HepG2 (cell line): ENCODE results near the gene FUT3. TPM values are rescaled to one million over a fixed set of nuclear protein-coding genes. Genes with fewer than 3 reads are reported as not detected.

Experiments
- ATAC-seq: fragments of 200-7000 bp; cut with Tn5 transposase; 3 replicates; pipeline ENCODE4 v1.9.1; 2020; ENCODE audit warnings: mild to moderate bottlenecking, moderate library complexity
- BruUV-seq: library from RNA; stranded (reverse); fragments of 400-500 nt; replicated peaks from 2 replicates; lab custom pipeline; 2021; lab: Mats Ljungman, UMichigan
- CTCF ChIA-PET: fragments of 300-600 bp; formaldehyde crosslinking; extraction: SDS; loops from one replicate; lab custom pipeline; 2021; ENCODE audit warnings: low total read pairs, inconsistent platforms, low intra/inter-chr PET ratio; lab: Yijun Ruan, JAX
- POLR2A ChIA-PET: fragments of 350-600 bp; sonication (Branson Sonifier 250); formaldehyde crosslinking; loops from one replicate; lab custom pipeline; 2020; ENCODE audit warnings: antibody characterized with exemption, inconsistent platforms; lab: Yijun Ruan, JAX
- DNase-seq: peaks from one replicate; pipeline ENCODE4 v3.0.0-alpha.2; 2015; ENCODE audit warnings: low spot score
- FAIRE-seq: peaks from 3 replicates; lab custom pipeline; 2011; peaks lifted over from hg19 to GRCh38; lab: Jason Lieb, UNC
- H2AFZ ChIP-seq: one replicate; pipeline ENCODE4 v1.6.1; 2011; ENCODE audit warnings: low read length, inconsistent platforms
- H3K27ac ChIP-seq: fragments of 300-600 bp; 3 replicates; pipeline ENCODE4 v1.8.0; 2011; ENCODE audit warnings: mixed run types, mild to moderate bottlenecking, mixed read lengths, low read length, inconsistent platforms; ENCODE audit not compliant: insufficient read depth; ENCODE audit errors: extremely low read length
- H3K27me3 ChIP-seq, 2 experiments: fragments of 200-600 bp in 1 of 2; 2 replicates in 1 of 2; 3 replicates in 1 of 2; pipeline versions ENCODE4 v1.6.0 to v1.8.0; 2011; ENCODE audit warnings: low read length in 2 of 2, mild to moderate bottlenecking in 2 of 2, moderate library complexity in 2 of 2, inconsistent platforms in 1 of 2; ENCODE audit not compliant: insufficient read depth in 2 of 2, control insufficient read depth in 1 of 2
- H3K36me3 ChIP-seq, 2 experiments: fragments of 200-600 bp in 1 of 2; replicated peaks in 1 of 2; 2 replicates in 1 of 2; 3 replicates in 1 of 2; pipeline versions ENCODE4 v1.5.1 to v1.8.0; 2011; ENCODE audit warnings: low read length in 2 of 2, inconsistent platforms in 1 of 2; ENCODE audit not compliant: insufficient read depth in 2 of 2, control insufficient read depth in 1 of 2
- H3K4me1 ChIP-seq: 2 replicates; pipeline ENCODE4 v1.5.1; 2012; ENCODE audit warnings: low read length, inconsistent platforms; ENCODE audit not compliant: insufficient read depth
- H3K4me2 ChIP-seq: 2 replicates; pipeline ENCODE4 v1.6.0; 2011; ENCODE audit warnings: low read depth, low read length, inconsistent platforms
- H3K4me3 ChIP-seq, 3 experiments: fragments of 200-600 bp in 1 of 3; sonication (generic), shearing (Covaris generic) in 1 of 3; replicated peaks in 1 of 3; 2 replicates each; pipeline ENCODE4 v1.5.1; 2011 to 2016; ENCODE audit warnings: low read length in 3 of 3, inconsistent platforms in 2 of 3, low read depth in 2 of 3, mild to moderate bottlenecking in 2 of 3, control low read depth in 1 of 3, mixed read lengths in 1 of 3; ENCODE audit not compliant: insufficient read depth in 1 of 3
- H3K79me2 ChIP-seq: one replicate; pipeline ENCODE4 v1.6.1; 2011; ENCODE audit warnings: low read length, inconsistent platforms; ENCODE audit not compliant: insufficient read depth
- H3K9ac ChIP-seq: 2 replicates; pipeline ENCODE4 v1.6.0; 2011; ENCODE audit warnings: mild to moderate bottlenecking, low read depth, low read length, inconsistent platforms; ENCODE audit not compliant: insufficient read depth
- H3K9me3 ChIP-seq: 2 replicates; pipeline ENCODE4 v1.5.1; 2012; ENCODE audit warnings: mild to moderate bottlenecking, low read length
- H4K20me1 ChIP-seq: 2 replicates; pipeline ENCODE4 v1.6.0; 2011; ENCODE audit warnings: inconsistent platforms, mild to moderate bottlenecking, low read length, moderate library complexity; ENCODE audit not compliant: insufficient read depth
- CENPBD1 ChIP-seq: sonication (generic); formaldehyde crosslinking; IDR thresholded peaks from 2 replicates; pipeline ENCODE4 v1.8.0; 2022; ENCODE audit warnings: missing genetic modification reagents, low read depth, mild to moderate bottlenecking, borderline replicate concordance
- ESRRA ChIP-seq: sonication (generic); formaldehyde crosslinking; IDR thresholded peaks from 2 replicates; pipeline ENCODE4 v1.5.1; 2020; ENCODE audit warnings: mild to moderate bottlenecking, low read depth, missing genetic modification reagents
- MXI1 ChIP-seq: IDR thresholded peaks from 3 replicates; pipeline ENCODE4 v1.6.1; 2012; ENCODE audit warnings: low read depth, low read length, inconsistent platforms, borderline replicate concordance
- SP4 ChIP-seq: sonication (generic); formaldehyde crosslinking; IDR thresholded peaks from 2 replicates; pipeline ENCODE4 v1.8.1; 2023; ENCODE audit warnings: mild to moderate bottlenecking, missing genetic modification reagents
- U2AF2 ChIP-seq: fragments of 200-400 bp; formaldehyde crosslinking; IDR thresholded peaks from 2 replicates; pipeline ENCODE4 v1.6.1; 2017; ENCODE audit warnings: low read depth, mild to moderate bottlenecking, low read length
- ZNF24 ChIP-seq: fragments of 450-650 bp; IDR thresholded peaks from 2 replicates; pipeline ENCODE4 v1.6.1; 2017; ENCODE audit warnings: antibody characterized with exemption, mild to moderate bottlenecking
- ZNF501 ChIP-seq: sonication (generic); formaldehyde crosslinking; IDR thresholded peaks from 2 replicates; pipeline ENCODE4 v1.5.1; 2020; ENCODE audit warnings: mild to moderate bottlenecking, moderate library complexity, missing genetic modification reagents
- ZNF674 ChIP-seq: sonication (generic); formaldehyde crosslinking; IDR thresholded peaks from 2 replicates; pipeline ENCODE4 v1.5.0; 2020; ENCODE audit warnings: low read depth, mild to moderate bottlenecking, missing genetic modification reagents
- ZNF749 ChIP-seq: sonication (generic); formaldehyde crosslinking; IDR thresholded peaks from 2 replicates; pipeline ENCODE4 v1.8.0; 2022; ENCODE audit warnings: mild to moderate bottlenecking, missing genetic modification reagents, moderate library complexity, borderline replicate concordance
- ZSCAN9 ChIP-seq: IDR thresholded peaks from 2 replicates; pipeline ENCODE4 v1.6.1; 2016; ENCODE audit warnings: borderline replicate concordance
- ZXDC ChIP-seq: sonication (generic); formaldehyde crosslinking; IDR thresholded peaks from 2 replicates; pipeline ENCODE4 v1.5.0; 2020; ENCODE audit warnings: mild to moderate bottlenecking, missing genetic modification reagents
- WGBS: methylation state at CpG from one replicate; pipeline ENCODE4 v1.1.6; 2017; ENCODE audit warnings: low lambda C conversion rate; 5-methylcytosine and 5-hydroxymethylcytosine counted together
- in situ Hi-C: cut with HindIII; loops from 2 replicates; pipeline ENCODE4 v1.10.0; 2017; ENCODE audit warnings: low pct_unique_long_range_greater_than_20kb; ENCODE audit not compliant: extremely low pct_ligation_motif_present
- intact Hi-C: fragments of 100-400 bp; cut with micrococcal nuclease; formaldehyde crosslinking; loops from one replicate; pipeline ENCODE4 v1.10.0; 2022; ENCODE audit not compliant: unreplicated experiment
- polyA plus RNA-seq, 8 experiments: library from polyadenylated mRNA; depleted of rRNA in 3 of 8; stranded (reverse) in 7 of 8; unstranded in 1 of 8; fragments of >200 nt; fragmentation: Illumina TruSeq in 4 of 8; extraction: Trizol in 4 of 8; gene quantifications; 2 replicates each; pipeline versions ENCODE4 v1.2.1 to v1.2.3, GENCODE V29; 2011 to 2016; ENCODE audit warnings: low read depth in 4 of 8, missing spikeins in 1 of 8, mixed read lengths in 1 of 8; ENCODE audit not compliant: insufficient read depth in 1 of 8
- total RNA-seq, 5 experiments: library from RNA; depleted of rRNA; stranded (reverse); fragments of >200 nt; fragmentation: Illumina TruSeq; extraction: Trizol; gene quantifications; 2 replicates each; pipeline ENCODE4 v1.2.3, GENCODE V29; 2016; ENCODE audit warnings: low read depth in 1 of 5
- TF ChIP-seq, protein P1 (sequence below): sonication (generic); formaldehyde crosslinking; IDR thresholded peaks from 2 replicates; pipeline ENCODE4 v1.8.1; 2022; ENCODE audit warnings: mild to moderate bottlenecking, missing genetic modification reagents

The FUT3 gene
- total and polyA plus RNA-seq, 2 of the 13 experiments (the other 11 are each of a cell fraction or from before 2014, with no cell fraction given): 0.53 to 1.1 TPM

DNA sequence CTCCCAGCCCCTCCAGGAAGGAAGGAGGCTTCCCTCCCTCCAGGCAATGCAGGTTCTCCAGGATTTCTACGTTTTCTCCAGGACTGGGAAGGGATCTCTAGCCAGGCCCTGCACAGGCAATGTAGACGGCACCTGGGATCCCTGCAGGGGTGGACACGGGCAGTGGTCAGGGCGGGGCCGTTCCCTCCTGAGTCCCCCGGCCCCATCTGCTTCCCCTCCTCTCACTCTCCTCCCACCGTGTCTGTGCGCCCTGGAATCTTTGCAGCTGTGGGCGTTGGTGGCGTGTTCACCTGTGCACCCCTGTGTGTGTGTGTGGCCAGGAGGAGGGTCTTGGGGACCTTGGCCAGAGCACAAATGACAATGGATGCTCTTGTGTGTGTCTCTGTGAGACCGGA lies 36.4 kb downstream of the FUT3 start (continued):
- no peak for TF ChIP-seq ESRRA (CRISPR knock-in tag)
- no peak for TF ChIP-seq ZNF674
- TF ChIP-seq, all 625 proteins: peak for 2

- no peak for FAIRE-seq
- no peaks in the 10 kb centered on the region for H3K36me3 ChIP-seq
- no peak overlapping the region for H2AFZ ChIP-seq
- H3K9ac ChIP-seq: no peak overlapping the region
- intact Hi-C loops (no loop called here), in situ Hi-C loops (no loop called here)
- no peak overlapping the region for H3K4me2 ChIP-seq
- no peak overlapping the region for H3K27ac ChIP-seq
- no peaks in the 10 kb centered on the region for H3K9me3 ChIP-seq
- ChIA-PET POLR2A (no interaction called here), CTCF (no interaction called here)
- no TSS peak for BruUV-seq
- DNase-seq: no peak
- H3K4me1 ChIP-seq: peaks cover 1% of the 10 kb centered on the region
- H3K4me3 ChIP-seq: no peak overlapping the region
- H3K79me2 ChIP-seq: no peaks in the 10 kb centered on the region
- WGBS: 82% methylated on average over 9 of the region's 9 CpGs
- H4K20me1 ChIP-seq: no peaks in the 10 kb centered on the region
- no peak for ATAC-seq
- TF ChIP-seq ZNF24: no peak
- TF ChIP-seq ZSCAN9: no peak
- no peak for TF ChIP-seq SP4 (CRISPR knock-in tag)
- no peak for TF ChIP-seq U2AF2
- no peak for TF ChIP-seq ZNF501 (CRISPR knock-in tag)
- TF ChIP-seq, protein P1, sequence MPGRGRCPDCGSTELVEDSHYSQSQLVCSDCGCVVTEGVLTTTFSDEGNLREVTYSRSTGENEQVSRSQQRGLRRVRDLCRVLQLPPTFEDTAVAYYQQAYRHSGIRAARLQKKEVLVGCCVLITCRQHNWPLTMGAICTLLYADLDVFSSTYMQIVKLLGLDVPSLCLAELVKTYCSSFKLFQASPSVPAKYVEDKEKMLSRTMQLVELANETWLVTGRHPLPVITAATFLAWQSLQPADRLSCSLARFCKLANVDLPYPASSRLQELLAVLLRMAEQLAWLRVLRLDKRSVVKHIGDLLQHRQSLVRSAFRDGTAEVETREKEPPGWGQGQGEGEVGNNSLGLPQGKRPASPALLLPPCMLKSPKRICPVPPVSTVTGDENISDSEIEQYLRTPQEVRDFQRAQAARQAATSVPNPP (CRISPR knock-in tag): no peak
- TF ChIP-seq CENPBD1 (CRISPR knock-in tag): no peak
- TF ChIP-seq ZNF749: no peak
- no peak for TF ChIP-seq ZXDC
- no peak for TF ChIP-seq MXI1
- no peaks in the 10 kb centered on the region for H3K27me3 ChIP-seq
Measured at GRCh38 chr19:5814123-5814851, 37.0 kb downstream of the FUT3 start.
